Fibroblast of lung (primary cell): ENCODE results near the gene KCNJ5.

Experiments used
- CTCF ChIP-seq, 2 donors: IDR thresholded peaks in 1 of 2; conservative IDR thresholded peaks in 1 of 2; 1 replicate in 1 of 2; 2 replicates in 1 of 2; pipeline ENCODE4 v1.5.1; 2011 to 2012; ENCODE audit warnings: low read length in 2 of 2, control low read depth in 1 of 2, inconsistent platforms in 1 of 2, low read depth in 1 of 2, mild to moderate bottlenecking in 1 of 2
- EZH2 ChIP-seq: IDR thresholded peaks from 2 replicates; pipeline ENCODE4 v1.5.1; 2012; ENCODE audit warnings: low read length, control low read depth, mild to moderate bottlenecking; ENCODE audit errors: missing control alignments

DNA sequence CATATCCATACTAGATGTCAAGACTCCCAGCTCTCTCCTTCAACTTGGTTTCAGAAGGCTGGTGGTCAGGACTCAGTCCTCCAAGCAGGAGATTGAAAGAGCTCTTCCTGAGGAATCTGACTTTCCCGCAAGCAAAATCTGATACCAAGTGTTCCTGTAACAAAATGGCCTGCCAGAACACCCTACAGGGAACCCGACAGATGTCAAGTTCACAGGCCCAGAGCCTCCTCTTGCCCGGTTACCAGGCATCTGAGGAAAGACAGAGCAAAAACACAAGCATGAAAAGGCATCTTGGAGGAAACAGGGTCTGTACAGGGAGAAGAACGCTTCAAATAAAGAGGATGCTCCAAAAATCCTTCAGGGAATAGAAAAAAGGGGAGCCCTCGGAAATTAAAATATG, 8.7 kb upstream of the KCNJ5 start:
- TF ChIP-seq CTCF (conservative IDR thresholded peaks at IDR 0.05 in 1 of 2, IDR thresholded peaks at IDR 0.05 in 1 of 2; ENCODE audit: low read depth in 1 of 2, low read length in 2 of 2) (no peak), EZH2 (no peak)
